Renal pelvis (tissue), 4 donors: ENCODE results near the gene FADS1. TPM values are rescaled to one million over a fixed set of nuclear protein-coding genes. Genes with fewer than 3 reads are reported as not detected.

ENCODE experiments used
- DNase-seq: peaks from one replicate; pipeline ENCODE4 v3.0.0-alpha.2; 2013
- polyA plus RNA-seq, 3 donors: library from polyadenylated mRNA; unstranded; fragments of 120-200 nt; gene quantifications; one replicate each; pipeline ENCODE4 v1.2.1, GENCODE V29; 2013; ENCODE audit not compliant: insufficient read length in 3 of 3

Gene FADS1
- polyA plus RNA-seq, 3 donors = 45.9 to 53.5 (median 46.5) TPM

DNA sequence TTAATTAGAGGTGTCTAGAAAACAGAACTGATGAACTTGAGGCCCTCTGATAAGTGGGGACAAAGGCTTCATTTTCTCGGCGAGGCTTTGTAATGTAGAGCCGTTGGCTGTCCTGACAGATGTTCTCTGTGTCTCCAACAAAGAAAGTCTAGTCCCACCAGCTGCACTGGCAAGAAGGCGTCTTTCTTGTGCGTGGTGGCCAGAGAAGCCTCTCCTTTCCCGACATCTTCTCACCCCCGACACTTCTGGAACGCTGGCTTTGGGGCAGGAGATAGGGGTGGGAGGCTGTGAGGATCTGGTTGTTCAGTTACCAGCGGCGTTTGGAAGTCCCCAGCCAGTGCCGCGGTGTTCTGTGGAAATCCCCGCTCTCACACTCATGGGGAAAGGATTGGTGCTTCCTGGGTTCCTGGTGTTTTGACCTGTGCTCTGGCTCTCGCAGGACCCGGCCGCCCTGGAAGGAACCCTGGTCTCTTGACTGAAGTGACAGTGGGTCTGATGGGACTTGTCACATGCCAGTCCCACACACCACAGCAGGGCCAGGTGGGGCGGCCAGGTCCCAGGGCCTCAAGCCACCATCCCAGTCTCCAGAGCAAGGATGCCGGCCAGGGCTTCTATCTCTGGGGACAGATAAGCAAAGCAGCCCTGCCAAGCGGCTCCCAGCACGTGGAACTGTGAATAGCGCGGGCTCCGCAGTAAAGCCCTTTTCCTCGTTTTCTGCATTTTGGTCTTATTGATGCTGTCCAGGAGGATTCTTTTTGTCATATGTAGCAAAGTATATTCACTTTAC is 34.5 kb upstream of the FADS1 start:
- DNase-seq = no peak

DNA sequence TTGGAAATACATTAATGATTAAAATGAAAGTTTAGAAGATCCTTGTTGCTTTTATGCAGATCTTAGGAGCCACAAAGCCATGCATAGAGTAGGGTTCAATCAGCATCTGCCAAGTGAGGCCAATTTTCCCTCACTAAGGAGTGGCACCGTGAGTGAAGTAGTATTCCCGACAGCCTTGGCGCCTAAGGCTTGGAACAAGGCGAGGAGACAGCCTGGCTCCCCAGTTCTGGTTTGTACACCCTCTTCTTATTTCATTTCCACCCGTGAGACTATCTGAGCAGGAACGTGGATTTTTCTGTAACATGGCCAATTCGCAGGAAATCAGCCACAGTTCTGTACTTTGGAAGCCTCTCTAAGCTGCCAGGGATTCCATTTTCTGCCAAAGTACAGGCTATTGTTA is 33.9 kb upstream of the FADS1 start:
- no peak for DNase-seq

DNA sequence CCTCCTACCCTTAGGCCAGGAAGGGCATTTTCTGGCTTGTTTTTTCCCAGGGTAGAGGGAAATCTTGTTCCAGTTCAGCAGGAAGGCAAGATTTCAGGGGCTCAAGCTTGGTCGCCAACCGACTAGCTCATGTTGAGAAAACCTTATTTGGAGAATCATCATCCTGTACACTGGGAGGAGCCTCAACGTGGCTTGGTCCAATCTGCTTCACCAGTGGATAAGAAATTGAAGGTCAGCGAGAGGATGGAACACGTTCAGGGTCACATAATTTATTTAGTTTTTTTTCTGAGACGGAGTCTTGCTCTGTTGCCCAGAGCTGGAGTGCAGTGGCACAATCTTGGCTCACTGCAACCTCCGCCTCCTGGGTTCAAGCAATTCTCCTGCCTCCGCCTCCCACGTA is 31.8 kb upstream of the FADS1 start:
- DNase-seq = no peak

DNA sequence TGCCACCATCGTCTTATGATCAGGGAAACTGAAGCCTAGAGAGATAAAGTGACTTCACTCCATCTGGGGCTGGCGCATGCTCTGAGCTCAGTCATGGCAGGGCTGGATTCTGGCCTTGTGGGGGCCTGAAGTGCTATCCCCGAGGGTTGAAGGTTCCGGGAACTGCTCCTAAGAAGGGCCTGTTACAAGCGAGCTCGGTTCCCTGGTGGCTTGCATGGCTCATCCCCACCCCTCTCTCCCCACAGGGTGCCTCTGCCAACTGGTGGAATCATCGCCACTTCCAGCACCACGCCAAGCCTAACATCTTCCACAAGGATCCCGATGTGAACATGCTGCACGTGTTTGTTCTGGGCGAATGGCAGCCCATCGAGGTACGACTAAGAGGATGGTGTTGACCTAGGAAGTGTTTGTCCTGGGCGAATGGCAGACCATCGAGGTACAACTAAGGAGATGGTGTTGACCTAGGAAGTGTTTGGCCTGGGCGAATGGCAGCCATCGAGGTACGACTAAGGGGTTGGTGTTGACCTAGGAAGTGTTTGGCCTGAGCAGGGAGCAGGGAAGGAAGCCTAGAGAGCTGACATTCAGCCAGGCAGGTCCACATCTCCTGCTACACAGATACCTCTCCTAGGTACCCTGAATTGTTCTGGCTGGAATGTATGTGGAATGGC is 31.2 kb upstream of the FADS1 start:
- DNase-seq = no peak

DNA sequence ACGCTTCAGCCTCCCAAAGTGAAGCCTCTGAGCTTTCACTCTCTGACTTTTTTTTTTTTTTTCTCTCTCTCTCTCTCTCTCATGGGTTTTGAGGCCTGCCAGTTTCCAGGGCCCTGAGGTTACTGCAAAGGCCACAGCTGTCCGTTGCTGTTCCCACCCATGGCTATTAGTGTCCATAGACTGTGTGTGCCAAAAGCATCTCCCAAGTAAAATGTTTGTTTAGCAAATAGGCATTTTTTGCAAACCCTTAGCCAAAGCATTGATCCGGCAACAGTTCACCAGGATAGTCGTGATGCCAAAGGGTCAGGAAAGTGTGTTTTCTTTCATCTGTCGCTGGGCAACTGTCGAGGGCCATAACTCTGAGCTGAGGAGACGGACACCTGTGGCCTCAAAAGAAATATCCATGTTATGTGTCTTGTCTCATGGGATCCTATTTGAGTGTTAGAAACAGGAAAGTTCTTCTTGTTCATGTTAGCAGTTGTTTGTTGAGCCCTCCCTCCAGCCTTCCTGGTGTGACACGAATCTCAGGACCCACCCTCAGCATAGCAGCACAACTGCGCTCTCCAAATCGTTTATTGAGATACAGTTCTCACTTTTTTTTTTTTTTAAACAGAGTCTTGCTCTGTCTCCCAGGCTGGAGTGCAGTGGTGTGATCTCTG is 29.7 kb upstream of the FADS1 start:
- DNase-seq = no peak

DNA sequence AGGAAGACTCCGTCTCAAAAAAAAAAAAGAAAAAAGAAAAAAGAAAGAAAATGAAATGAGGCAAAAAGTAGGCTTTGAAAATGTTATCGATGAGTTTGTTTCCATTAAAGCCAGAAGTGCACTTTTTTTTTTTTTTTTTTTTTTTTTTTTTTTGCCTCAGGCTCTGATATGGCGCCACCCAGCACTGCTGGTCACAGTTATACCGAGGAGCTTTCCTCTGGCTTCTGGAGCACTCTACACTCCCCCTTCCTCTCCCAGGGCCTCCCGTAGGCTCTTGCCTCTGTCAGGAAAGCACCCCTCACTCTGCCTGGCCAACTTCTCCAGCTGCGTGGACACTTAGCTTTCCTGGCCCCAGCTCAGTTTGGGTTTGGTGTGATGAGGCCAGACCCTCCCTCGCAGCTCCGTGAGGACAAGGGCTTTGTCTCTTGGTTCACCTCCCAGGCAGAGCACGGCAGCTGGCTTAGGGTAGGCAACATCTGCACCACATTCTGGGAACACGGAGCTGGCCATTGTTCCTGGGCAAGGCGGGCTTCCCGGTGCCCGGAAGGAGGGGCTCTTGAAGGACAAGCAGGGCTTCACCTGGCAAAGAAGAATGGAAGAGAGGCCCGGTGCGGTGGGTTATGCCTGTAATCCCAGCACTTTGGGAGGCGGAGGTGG is 28.2 kb upstream of the FADS1 start:
- no peak for DNase-seq

DNA sequence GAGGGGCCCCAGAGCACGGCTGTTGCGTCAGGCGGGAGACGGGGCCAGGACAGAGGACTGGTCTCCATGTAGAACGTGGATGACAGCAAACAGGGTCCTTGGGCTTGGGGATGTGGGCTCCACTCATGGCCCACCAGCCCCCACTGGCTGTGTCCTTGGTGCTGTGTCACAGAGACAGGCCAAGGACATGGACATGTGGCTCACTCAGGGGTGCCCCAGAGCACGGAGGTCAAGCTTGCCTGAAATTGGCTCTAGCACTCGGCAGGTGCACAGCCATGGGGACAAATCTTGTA is 25.7 kb upstream of the FADS1 start:
- no peak for DNase-seq

DNA sequence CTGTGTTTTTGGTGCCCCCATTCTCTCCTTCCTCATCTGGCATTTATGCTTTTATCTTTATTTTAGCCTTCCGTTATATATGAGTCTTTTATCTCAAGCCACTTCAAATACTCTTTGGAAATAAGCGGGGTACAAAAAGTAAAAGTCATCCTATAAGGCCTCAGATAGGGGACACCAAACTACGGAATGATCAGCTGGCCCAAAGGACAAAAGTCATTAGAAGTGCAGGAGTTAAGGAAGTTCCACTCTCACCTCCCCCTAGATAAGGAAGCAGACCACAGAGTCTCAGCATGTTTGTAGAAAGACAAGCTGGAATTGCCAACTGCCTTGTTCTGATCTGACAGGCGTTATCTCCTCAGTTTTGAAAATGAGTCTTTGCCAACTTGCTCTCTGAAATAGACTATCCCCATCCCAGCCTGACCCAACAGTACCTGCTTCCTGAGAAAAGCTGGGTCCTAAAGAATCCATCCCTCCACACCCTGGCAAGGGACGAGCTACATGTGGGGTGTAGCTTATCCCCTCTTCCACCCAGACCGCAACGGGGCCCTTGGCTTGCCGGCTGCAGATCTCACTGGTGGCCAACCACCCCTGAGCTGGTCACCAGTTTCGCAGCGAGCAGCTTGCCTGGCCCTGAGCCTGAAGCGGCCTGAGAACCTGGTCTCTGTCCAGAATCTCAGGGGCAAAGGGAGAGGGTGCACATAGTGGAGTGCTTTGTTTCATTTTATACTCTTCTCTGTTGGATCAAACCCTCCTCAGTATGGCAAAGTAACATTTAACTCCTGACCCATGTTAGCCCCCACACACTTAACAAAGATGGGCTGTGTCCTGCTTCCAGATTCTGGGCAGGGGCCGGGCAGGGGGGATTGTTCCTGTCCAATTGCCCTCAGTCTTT is 25.1 kb upstream of the FADS1 start:
- no peak for DNase-seq

DNA sequence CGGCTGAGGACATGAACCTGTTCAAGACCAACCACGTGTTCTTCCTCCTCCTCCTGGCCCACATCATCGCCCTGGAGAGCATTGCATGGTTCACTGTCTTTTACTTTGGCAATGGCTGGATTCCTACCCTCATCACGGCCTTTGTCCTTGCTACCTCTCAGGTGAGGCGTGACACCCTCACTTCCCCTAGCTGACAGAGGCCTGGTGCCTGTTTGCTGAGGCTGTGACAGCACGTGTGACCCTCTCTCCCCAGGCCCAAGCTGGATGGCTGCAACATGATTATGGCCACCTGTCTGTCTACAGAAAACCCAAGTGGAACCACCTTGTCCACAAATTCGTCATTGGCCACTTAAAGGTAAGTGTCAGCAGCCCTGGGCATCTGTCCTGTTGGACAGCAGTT is 23.6 kb upstream of the FADS1 start:
- DNase-seq = no peak

DNA sequence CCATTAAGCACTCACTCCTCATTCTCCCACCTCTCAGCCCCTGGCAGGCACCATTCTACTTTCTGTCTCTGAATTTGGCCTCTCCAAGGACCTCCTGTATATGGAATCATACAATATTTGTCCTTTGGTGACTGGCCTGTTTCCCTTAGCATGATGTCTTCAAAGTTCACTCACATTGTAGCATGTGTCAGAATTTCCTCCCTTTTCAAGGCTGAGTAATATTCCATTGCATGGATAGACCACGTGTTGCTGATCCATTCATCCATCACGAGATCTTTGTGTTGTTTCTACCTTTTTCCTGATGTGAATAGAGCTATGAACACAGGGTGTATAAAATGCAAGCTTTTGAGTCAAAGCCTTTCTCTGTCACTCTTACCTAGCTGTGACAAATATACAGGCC is 22.9 kb upstream of the FADS1 start:
- no peak for DNase-seq

DNA sequence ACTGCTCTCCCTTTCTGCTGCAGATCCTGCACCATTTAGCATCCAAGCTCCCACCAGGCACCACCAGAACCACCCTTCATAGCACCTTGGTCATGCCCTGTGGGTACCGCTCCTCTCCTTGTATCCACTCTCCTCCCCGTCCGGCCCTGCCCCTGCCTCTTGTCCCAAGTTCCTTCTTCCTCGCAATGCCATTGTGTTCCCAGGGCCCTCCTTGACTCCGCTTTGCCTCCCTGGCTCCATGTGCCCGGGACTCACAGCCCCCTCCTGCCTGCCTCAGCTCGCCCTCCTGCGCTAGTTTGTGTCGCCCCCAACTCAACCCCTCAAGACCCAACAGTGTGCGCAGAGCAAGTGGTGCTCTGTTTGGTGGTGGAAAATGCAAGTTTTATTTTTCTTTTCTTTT is 22.1 kb upstream of the FADS1 start:
- no peak for DNase-seq

DNA sequence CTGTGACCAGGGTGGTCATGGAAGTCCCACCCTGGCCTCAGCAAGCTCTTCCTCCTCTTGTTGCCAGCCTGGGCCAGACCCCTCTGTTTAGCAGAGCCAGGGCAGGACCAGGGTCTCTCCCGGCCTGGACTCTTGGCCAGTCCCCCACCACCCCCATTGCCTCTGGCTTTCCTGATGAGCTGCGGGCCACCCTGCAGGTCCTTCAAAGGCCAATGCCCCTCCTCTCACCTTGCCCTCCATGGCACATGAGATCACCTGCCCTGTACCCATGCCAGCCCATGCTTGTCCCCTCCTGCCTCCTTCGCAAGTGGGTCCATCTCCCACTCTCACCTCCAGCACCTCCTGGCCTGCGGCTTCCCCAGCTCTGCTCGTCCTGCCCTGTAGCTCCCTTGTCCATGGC is 21.7 kb upstream of the FADS1 start:
- no peak for DNase-seq

DNA sequence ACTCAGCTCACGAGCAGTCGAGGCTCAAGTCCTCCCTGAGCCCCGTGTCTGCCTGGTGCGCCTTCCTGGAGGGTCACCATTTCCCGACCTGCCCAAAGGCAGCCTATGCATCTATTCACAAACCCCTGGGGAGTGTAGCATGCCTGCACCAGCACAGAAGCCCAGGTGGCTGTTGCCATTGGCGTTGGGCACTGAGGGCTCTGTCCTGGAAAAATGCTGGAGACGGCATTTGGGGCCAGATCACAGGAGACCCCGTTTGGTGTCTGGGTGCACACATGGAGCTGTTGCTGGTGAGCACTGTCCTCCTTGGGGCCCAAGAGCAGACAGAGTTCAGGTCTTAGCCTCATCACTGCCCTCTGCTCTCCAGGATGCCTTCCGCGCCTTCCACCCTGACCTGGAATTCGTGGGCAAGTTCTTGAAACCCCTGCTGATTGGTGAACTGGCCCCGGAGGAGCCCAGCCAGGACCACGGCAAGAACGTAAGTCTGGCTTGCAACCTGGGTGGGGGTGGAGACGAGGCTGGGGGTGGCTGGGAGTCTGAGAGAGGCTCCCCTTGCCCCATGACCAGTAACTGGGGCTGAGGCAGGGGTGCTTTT is 20.7 kb upstream of the FADS1 start:
- no peak for DNase-seq

DNA sequence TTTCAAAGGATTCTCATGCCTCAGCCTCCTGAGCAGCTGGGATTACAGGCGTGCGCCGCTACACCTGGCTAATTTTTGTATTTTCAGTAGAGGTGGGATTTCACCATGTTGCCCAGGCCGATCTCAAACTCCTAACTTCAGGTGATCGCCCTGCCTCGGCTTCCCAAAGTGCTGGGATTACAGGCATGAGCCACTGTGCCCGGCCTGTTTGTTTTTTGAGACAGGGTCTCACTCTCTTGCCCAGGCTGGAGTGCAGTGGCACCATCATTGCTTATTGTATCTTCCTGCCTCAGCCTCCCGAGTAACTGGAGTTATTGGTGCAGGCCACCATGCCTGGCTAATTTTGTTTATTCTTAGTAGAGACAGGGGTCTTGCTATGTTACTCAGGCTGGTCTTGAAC is 19.4 kb upstream of the FADS1 start:
- no peak for DNase-seq

DNA sequence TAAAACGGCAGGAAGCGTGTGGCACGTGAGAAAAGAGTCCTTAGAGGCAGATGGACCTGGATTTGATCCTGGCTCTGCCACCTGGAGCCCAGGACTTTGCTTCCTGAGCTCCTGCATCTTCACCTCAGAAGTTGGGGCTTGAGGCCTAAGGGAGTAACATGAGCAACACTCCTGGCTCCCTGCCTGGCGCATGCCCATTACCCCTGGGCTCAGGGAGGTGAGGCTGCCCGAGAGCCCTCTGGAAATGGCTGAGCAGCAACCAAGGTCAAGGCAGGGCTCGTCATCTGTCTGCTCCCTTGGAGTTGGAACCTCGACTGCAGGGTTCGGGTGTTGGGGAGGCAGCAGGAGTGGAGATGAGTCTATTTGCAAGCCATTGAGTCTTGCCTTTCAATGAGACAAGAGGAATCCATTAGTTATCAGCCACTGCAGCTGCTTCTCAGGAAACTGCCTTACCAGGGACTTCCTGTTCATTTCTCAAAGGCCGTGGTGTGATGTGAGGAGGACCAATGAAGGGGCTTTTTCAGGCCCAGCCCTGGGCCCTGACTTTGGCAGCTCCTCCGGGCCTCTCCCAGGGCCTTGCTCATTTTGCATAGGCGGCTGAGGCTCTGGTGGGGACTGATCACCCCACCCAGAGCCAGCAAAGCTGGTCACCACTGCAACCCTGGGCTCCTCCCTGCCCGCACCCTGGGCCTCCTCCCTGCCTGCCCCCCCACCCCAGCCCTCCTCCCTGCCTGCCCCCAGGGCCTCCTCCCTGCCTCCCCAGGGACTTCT is 17.7 kb upstream of the FADS1 start:
- peak; percentile 16 for DNase-seq

DNA sequence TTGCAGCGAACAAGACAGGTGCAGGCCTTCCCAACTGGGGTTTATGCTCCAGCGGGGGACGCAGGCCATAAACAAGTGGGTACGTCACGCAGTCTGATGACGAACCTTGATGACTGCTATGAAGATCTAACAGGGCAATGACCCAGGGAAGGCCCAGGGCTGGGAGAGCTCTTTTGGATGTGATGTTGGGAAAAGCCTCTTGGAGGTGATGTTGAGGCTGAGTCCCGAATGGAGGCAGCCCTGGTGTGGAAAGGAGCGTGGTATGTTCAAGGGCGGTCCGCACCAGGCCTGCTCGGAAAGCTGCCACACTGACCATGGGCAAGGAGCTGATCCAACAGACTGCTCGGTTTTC is 17.1 kb upstream of the FADS1 start:
- DNase-seq = no peak

DNA sequence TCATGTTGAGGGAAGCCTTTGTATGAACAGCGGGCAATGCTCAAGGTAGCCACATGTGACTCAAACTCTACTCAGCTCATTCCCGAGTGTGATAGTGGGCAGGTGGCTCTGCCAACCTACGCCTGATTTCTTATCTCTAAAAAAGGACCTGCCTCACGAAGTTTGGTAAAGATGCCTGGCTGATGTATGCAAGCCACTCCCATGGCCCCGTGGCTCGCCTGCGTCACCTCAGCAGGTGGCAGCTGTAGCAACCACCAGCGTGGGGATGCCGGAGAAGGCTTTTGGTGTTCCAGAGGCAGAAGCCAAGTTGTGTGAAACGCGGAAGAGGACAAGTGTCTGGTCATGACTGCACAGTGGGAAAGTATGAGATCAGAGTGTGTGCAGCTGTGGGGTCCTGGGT is 16.7 kb upstream of the FADS1 start:
- no peak for DNase-seq

DNA sequence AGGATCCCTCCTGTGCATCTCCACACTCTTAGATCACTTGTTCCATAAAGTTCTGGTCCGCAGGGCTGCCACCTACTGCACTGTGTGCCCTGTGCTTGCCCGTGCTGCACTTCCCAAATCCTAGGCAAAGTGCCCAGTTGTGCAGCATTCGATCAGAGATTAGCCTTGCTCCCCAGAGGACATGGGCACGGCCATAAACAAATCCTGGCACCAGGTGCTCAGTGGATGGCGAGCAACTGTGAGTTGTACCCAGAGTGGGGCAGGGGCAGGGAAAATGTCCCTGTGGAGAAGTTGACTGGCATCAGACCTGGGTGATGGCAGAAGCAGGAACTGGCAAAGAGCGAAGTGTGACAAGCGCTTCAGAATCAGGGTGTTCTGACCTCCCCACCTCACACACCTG is 16.0 kb upstream of the FADS1 start:
- DNase-seq = no peak

DNA sequence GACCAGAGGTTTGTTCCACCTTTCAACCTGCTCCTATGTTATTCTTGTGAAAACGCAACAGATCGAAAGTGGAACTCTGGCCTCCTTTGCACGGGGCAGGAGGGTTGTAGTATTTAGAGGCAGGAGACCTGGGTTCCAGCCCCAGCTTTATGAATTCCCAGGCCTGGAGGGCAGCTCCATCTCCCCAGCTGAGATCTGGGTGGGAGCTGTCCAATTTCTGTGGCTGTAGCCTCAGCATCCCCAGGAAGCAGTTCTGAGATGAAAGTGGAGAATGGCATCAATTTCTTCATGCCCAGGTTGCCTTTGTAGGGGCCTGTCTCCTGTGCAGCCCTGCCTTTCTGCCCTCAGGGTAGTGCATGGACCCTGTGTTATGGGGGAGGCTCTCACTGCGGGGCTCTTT is 15.4 kb upstream of the FADS1 start:
- no peak for DNase-seq

DNA sequence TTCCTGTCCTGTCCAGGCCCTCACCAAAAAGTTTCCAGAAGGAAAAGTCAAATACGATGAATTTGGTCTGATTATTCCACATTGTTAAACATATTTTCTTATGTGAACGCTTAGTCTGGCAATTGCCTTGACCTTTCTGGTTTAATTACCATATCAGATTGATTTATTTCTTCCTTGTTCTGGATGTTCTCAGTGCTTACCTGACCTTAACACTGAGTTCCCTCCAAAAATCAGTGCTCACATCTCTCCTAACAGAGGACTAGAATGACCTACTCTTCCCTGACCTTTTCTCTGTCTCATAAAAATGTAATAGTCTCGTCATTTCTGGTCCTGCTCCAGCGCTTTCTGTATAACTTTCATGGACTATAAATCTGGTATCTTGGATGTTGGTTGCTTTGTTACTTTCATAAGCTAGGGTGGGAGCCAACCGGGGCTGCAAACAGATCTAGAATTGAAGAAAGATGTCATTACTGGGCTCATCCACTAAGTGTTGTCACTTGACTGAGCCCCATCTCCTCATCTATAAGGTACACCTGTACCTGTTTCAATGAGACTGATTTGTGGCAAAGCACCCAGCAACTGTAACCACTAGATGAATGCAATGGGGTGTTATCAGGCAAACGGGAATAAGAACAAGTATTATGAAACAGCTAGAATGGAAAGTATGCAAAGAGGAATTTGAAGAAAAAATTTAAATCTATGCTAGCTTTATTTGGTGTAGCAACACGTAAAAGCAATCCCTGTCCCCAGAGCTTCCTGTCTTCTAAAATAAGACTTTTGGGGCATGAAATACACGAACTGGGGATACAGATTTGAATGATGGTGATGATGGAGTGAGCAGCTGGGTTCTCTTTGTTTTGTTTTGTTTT is 13.7 kb upstream of the FADS1 start:
- peak; percentile 19 for DNase-seq
